Neural crest cell (in vitro differentiated cells): ENCODE measurements around the gene PKP3. TPM values are rescaled to one million over a fixed set of nuclear protein-coding genes. Genes with fewer than 3 reads are reported as not detected.

ENCODE experiments used
- DNase-seq: peaks from one replicate; pipeline ENCODE4 v3.0.0; 2021; ENCODE audit warnings: low read depth, mixed read lengths, low spot score
- H3K27ac Mint-ChIP-seq: one replicate; pipeline ENCODE4 v1.8.0; 2021; ENCODE audit warnings: mild to moderate bottlenecking, mixed read lengths; ENCODE audit not compliant: unreplicated experiment
- H3K27me3 Mint-ChIP-seq: 2 replicates; pipeline ENCODE4 v1.8.0; 2021; ENCODE audit warnings: low read depth, mild to moderate bottlenecking, mixed read lengths
- H3K36me3 Mint-ChIP-seq: 2 replicates; pipeline ENCODE4 v1.8.0; 2021; ENCODE audit warnings: low read depth, mild to moderate bottlenecking, mixed read lengths
- H3K4me1 Mint-ChIP-seq: 2 replicates; pipeline ENCODE4 v1.8.0; 2021; ENCODE audit warnings: mixed read lengths
- H3K4me3 Mint-ChIP-seq: one replicate; pipeline ENCODE4 v1.8.0; 2021; ENCODE audit warnings: mild to moderate bottlenecking, mixed read lengths
- H3K9me3 Mint-ChIP-seq: 2 replicates; pipeline ENCODE4 v1.8.0; 2021; ENCODE audit warnings: mixed read lengths
- CTCF ChIP-seq: fragments of 200-600 bp; sonication (generic); conservative IDR thresholded peaks from 2 replicates; pipeline ENCODE4 v1.5.0; 2021; ENCODE audit warnings: antibody characterized with exemption, mild to moderate bottlenecking
- total RNA-seq: library from RNA; stranded (reverse); gene quantifications from 2 replicates; pipeline ENCODE4 v1.2.1, GENCODE V29; 2021

The PKP3 gene
- total RNA-seq, 1 donor from 2014 or later: 0.42 TPM

- no peak for TF ChIP-seq CTCF
- H3K27ac Mint-ChIP-seq: no peak overlapping the region
- H3K27me3 Mint-ChIP-seq: peaks cover 6% of the 10 kb centered on the region
- peaks cover 2% of the 10 kb centered on the region for H3K9me3 Mint-ChIP-seq
- H3K4me3 Mint-ChIP-seq: no peak overlapping the region
- no peaks in the 10 kb centered on the region for H3K4me1 Mint-ChIP-seq
- DNase-seq: no peak
- no peaks in the 10 kb centered on the region for H3K36me3 Mint-ChIP-seq
Measured at GRCh38 chr11:403021-403760, 9.2 kb downstream of the PKP3 start.

DNA sequence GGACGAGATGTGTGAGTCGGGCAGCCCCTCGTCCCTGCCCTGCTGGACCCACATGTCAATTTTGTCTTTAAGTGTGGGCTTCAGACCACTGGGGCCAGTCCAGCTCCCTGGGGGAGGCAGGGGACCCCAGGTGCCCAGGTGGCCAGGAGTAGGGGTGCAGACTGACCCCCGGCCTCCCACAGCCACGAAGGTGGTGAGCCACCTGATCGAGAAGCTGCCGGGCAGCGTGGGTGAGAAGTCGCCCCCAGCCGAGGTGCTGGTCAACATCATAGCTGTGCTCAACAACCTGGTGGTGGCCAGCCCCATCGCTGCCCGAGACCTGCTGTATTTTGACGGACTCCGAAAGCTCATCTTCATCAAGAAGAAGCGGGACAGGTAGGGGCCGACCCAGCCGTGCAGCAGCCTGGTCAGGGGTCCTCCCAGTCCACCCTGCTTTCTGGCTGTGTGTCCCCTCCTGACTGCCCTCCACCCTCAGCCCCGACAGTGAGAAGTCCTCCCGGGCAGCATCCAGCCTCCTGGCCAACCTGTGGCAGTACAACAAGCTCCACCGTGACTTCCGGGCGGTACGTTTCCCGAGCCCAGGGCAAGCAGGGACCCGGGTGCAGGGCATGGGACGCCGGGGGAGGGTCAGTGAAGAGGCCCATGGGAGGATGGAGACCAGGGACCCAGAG, 9.9 kb downstream of the PKP3 start:
- Mint-ChIP-seq H3K9me3 (no peaks in the 10 kb centered on the region), H3K4me1 (no peaks in the 10 kb centered on the region), H3K4me3 (no peak overlapping the region), H3K27ac (no peak overlapping the region), H3K36me3 (no peaks in the 10 kb centered on the region), H3K27me3 (peaks cover 3% of the 10 kb centered on the region)
- DNase-seq: no peak
- no peak for TF ChIP-seq CTCF

DNA sequence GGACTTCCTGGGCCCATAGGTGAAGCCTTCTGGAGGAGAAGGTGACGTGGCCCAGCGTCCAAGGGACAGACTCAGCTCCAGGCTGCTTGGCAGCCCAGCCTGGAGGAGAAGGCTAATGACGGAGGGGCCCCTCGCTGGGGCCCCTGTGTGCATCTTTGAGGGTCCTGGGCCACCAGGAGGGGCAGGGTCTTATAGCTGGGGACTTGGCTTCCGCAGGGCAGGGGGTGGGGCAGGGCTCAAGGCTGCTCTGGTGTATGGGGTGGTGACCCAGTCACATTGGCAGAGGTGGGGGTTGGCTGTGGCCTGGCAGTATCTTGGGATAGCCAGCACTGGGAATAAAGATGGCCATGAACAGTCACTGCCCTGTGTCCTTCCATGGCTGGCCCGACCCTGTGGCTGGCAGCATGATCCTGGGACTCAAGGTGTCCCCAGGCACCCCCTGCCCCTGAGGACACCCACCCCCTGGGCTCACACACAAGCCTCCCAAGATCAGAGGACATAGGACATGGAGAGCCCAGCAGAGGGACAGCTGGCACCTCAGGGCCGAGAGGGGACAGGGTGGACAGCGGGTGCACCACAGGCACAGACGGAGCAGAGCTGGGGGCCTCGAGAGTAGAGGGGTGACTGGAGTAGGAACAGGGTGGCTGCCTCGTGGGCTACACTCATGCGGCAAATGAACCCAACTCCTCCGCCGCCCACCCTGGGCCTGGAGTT, 10.7 kb downstream of the PKP3 start:
- no peak overlapping the region for H3K27ac Mint-ChIP-seq
- no peak for DNase-seq
- H3K4me1 Mint-ChIP-seq: no peaks in the 10 kb centered on the region
- H3K27me3 Mint-ChIP-seq: peaks cover 2% of the 10 kb centered on the region
- TF ChIP-seq CTCF: no peak
- H3K4me3 Mint-ChIP-seq: no peak overlapping the region
- no peaks in the 10 kb centered on the region for H3K36me3 Mint-ChIP-seq
- H3K9me3 Mint-ChIP-seq: no peaks in the 10 kb centered on the region

- Mint-ChIP-seq H3K36me3 (no peaks in the 10 kb centered on the region), H3K4me1 (no peaks in the 10 kb centered on the region), H3K27me3 (peaks cover 2% of the 10 kb centered on the region), H3K27ac (peak overlapping the region; percentile 6), H3K9me3 (no peaks in the 10 kb centered on the region), H3K4me3 (peak overlapping the region; percentile 51)
- no peak for DNase-seq
- TF ChIP-seq CTCF: no peak
Measured at GRCh38 chr11:405323-405953, 11.4 kb downstream of the PKP3 start.

GRCh38 chr11:405954-406795, 12.2 kb downstream of the PKP3 start:
- peak overlapping the region; percentile 51 for H3K4me3 Mint-ChIP-seq
- H3K9me3 Mint-ChIP-seq: no peaks in the 10 kb centered on the region
- no peaks in the 10 kb centered on the region for H3K36me3 Mint-ChIP-seq
- no peak for DNase-seq
- H3K27me3 Mint-ChIP-seq: peaks cover 2% of the 10 kb centered on the region
- H3K4me1 Mint-ChIP-seq: no peaks in the 10 kb centered on the region
- no peak for TF ChIP-seq CTCF
- H3K27ac Mint-ChIP-seq: no peak overlapping the region
